IMR-90 (cell line): ENCODE data around the gene FLT4. TPM values are rescaled to one million over a fixed set of nuclear protein-coding genes. Genes with fewer than 3 reads are reported as not detected.

Experiments
- ATAC-seq: fragments of 200-7000 bp; cut with Tn5 transposase; 2 replicates; pipeline ENCODE4 v1.9.1; 2020; ENCODE audit warnings: low read depth, mild to moderate bottlenecking, moderate library complexity
- BruUV-seq: library from RNA; stranded (reverse); fragments of 400-500 nt; replicated peaks from 2 replicates; lab custom pipeline; 2021; lab: Mats Ljungman, UMichigan
- CTCF ChIA-PET: fragments of 300-600 bp; formaldehyde crosslinking; extraction: SDS; loops from one replicate; lab custom pipeline; 2021; ENCODE audit warnings: antibody characterized with exemption; lab: Yijun Ruan, JAX
- POLR2A ChIA-PET: fragments of 300-600 bp; sonication (Branson Sonifier 250); formaldehyde crosslinking; loops from one replicate; lab custom pipeline; 2022; ENCODE audit warnings: antibody characterized with exemption; ENCODE audit not compliant: unreplicated experiment; lab: Charles Lee
- DNase-seq: peaks from one replicate; pipeline ENCODE4 v3.0.0; 2013
- H2AFZ ChIP-seq: replicated peaks from 2 replicates; pipeline ENCODE3; 2013; ENCODE audit warnings: low read length, mild to moderate bottlenecking; ENCODE audit not compliant: poor library complexity
- H2AK5ac ChIP-seq: 2 replicates; pipeline ENCODE4 v1.6.1; 2013; ENCODE audit warnings: low read depth, low read length, inconsistent platforms
- H2AK9ac ChIP-seq: replicated peaks from 2 replicates; pipeline ENCODE3; 2013; ENCODE audit warnings: mild to moderate bottlenecking, low read depth, low read length, moderate library complexity; ENCODE audit not compliant: poor library complexity
- H2BK120ac ChIP-seq: 2 replicates; pipeline ENCODE4 v1.6.1; 2013; ENCODE audit warnings: low read depth, low read length, inconsistent platforms
- H2BK15ac ChIP-seq: 3 replicates; pipeline ENCODE4 v1.6.1; 2013; ENCODE audit warnings: low read depth, low read length, inconsistent platforms
- H2BK20ac ChIP-seq: 2 replicates; pipeline ENCODE4 v1.6.1; 2013; ENCODE audit warnings: low read depth, mild to moderate bottlenecking, inconsistent platforms, low read length, moderate library complexity
- H2BK5ac ChIP-seq: 2 replicates; pipeline ENCODE4 v1.6.1; 2013; ENCODE audit warnings: mild to moderate bottlenecking, low read depth, low read length, inconsistent platforms; ENCODE audit not compliant: poor library complexity, severe bottlenecking
- H3K14ac ChIP-seq: replicated peaks from 2 replicates; pipeline ENCODE4 v1.6.1; 2013; ENCODE audit warnings: low read depth, low read length, inconsistent platforms
- H3K18ac ChIP-seq: 2 replicates; pipeline ENCODE4 v1.6.1; 2013; ENCODE audit warnings: low read depth, low read length, control low read depth
- H3K23ac ChIP-seq: 2 replicates; pipeline ENCODE4 v1.6.1; 2013; ENCODE audit warnings: low read depth, low read length, inconsistent platforms
- H3K27ac ChIP-seq: 2 replicates; pipeline ENCODE4 v1.5.1; 2013; ENCODE audit warnings: mild to moderate bottlenecking, control low read depth, low read length; ENCODE audit not compliant: insufficient read depth
- H3K27me3 ChIP-seq: 2 replicates; pipeline ENCODE4 v1.6.1; 2013; ENCODE audit warnings: low read length; ENCODE audit not compliant: control insufficient read depth, insufficient read depth
- H3K36me3 ChIP-seq: 2 replicates; pipeline ENCODE4 v1.6.1; 2013; ENCODE audit warnings: low read length, mixed read lengths; ENCODE audit not compliant: control insufficient read depth, insufficient read depth
- H3K4ac ChIP-seq: 2 replicates; pipeline ENCODE4 v1.6.1; 2013; ENCODE audit warnings: low read depth, low read length, inconsistent platforms
- H3K4me1 ChIP-seq: 2 replicates; pipeline ENCODE4 v1.6.1; 2013; ENCODE audit warnings: low read length, mixed read lengths; ENCODE audit not compliant: control insufficient read depth, insufficient read depth
- H3K4me2 ChIP-seq: 2 replicates; pipeline ENCODE4 v1.6.1; 2013; ENCODE audit warnings: low read depth, mild to moderate bottlenecking, control low read depth, low read length, moderate library complexity
- H3K4me3 ChIP-seq: 2 replicates; pipeline ENCODE4 v1.5.1; 2013; ENCODE audit warnings: low read depth, mild to moderate bottlenecking, control low read depth, low read length, moderate library complexity; ENCODE audit not compliant: insufficient read depth
- H3K56ac ChIP-seq: 2 replicates; pipeline ENCODE4 v1.6.1; 2013; ENCODE audit warnings: low read length, inconsistent platforms; ENCODE audit not compliant: insufficient read depth; ENCODE audit errors: extremely low read depth
- H3K79me1 ChIP-seq, 2 experiments: 2 replicates each; pipeline ENCODE4 v1.6.1; 2013; ENCODE audit warnings: low read length in 2 of 2, inconsistent platforms in 1 of 2, low read depth in 1 of 2
- H3K9ac ChIP-seq: 2 replicates; pipeline ENCODE4 v1.6.1; 2013; ENCODE audit warnings: low read depth, low read length, control low read depth
- H3K9me1 ChIP-seq: 2 replicates; pipeline ENCODE4 v1.6.1; 2013; ENCODE audit warnings: low read length, inconsistent platforms; ENCODE audit not compliant: insufficient read depth
- H3K9me3 ChIP-seq: 2 replicates; pipeline ENCODE4 v1.6.1; 2013; ENCODE audit warnings: low read length; ENCODE audit not compliant: control insufficient read depth, insufficient read depth
- H4K20me1 ChIP-seq: 2 replicates; pipeline ENCODE4 v1.6.1; 2013; ENCODE audit warnings: low read length, inconsistent platforms; ENCODE audit not compliant: insufficient read depth
- H4K5ac ChIP-seq: 2 replicates; pipeline ENCODE4 v1.6.1; 2013; ENCODE audit warnings: mild to moderate bottlenecking, low read depth, low read length, control low read depth
- H4K8ac ChIP-seq, 2 experiments: 2 replicates each; pipeline ENCODE4 v1.6.1; 2013; ENCODE audit warnings: low read depth in 2 of 2, low read length in 2 of 2, control low read depth in 1 of 2, inconsistent platforms in 1 of 2
- H4K91ac ChIP-seq: 2 replicates; pipeline ENCODE4 v1.6.1; 2013; ENCODE audit warnings: low read depth, low read length, inconsistent platforms; ENCODE audit not compliant: insufficient read depth
- BHLHE40 ChIP-seq: fragments of 150-350 bp; IDR thresholded peaks from 2 replicates; pipeline ENCODE4 v1.6.1; 2016; ENCODE audit warnings: mild to moderate bottlenecking, low read depth, low read length
- CEBPB ChIP-seq: IDR thresholded peaks from 2 replicates; pipeline ENCODE4 v1.6.1; 2012; ENCODE audit warnings: low read depth, low read length, improper control_type of control experiment
- CHD1 ChIP-seq: IDR thresholded peaks from 2 replicates; pipeline ENCODE4 v1.6.1; 2012; ENCODE audit warnings: low read depth, low read length, improper control_type of control experiment
- FOS ChIP-seq: fragments of 150-350 bp; IDR thresholded peaks from 2 replicates; pipeline ENCODE4 v1.6.1; 2016; ENCODE audit warnings: low read depth, low read length
- MAFK ChIP-seq: IDR thresholded peaks from 2 replicates; pipeline ENCODE4 v1.6.1; 2012; ENCODE audit warnings: low read depth, low read length, improper control_type of control experiment
- MAZ ChIP-seq: IDR thresholded peaks from 2 replicates; pipeline ENCODE4 v1.6.1; 2012; ENCODE audit warnings: low read depth, mild to moderate bottlenecking, low read length, improper control_type of control experiment, moderate library complexity, borderline replicate concordance
- MXI1 ChIP-seq: IDR thresholded peaks from 2 replicates; pipeline ENCODE4 v1.6.1; 2012; ENCODE audit warnings: low read depth, mild to moderate bottlenecking, low read length, moderate library complexity, borderline replicate concordance
- NFE2L2 ChIP-seq: fragments of 150-350 bp; IDR thresholded peaks from 2 replicates; pipeline ENCODE4 v1.6.1; 2016; ENCODE audit warnings: low read depth, mild to moderate bottlenecking, low read length
- POLR2A ChIP-seq: IDR thresholded peaks from 2 replicates; pipeline ENCODE4 v1.6.1; 2012; ENCODE audit warnings: mild to moderate bottlenecking, low read depth, low read length
- RAD21 ChIP-seq: IDR thresholded peaks from 2 replicates; pipeline ENCODE4 v1.6.1; 2012; ENCODE audit warnings: low read length, improper control_type of control experiment
- RCOR1 ChIP-seq: IDR thresholded peaks from 2 replicates; pipeline ENCODE4 v1.6.1; 2012; ENCODE audit warnings: mild to moderate bottlenecking, low read length, improper control_type of control experiment; ENCODE audit not compliant: insufficient replicate concordance
- RFX5 ChIP-seq: IDR thresholded peaks from 2 replicates; pipeline ENCODE4 v1.8.0; 2012; ENCODE audit warnings: low read depth, mild to moderate bottlenecking, low read length, moderate library complexity
- SMC3 ChIP-seq: fragments of 150-350 bp; IDR thresholded peaks from 2 replicates; pipeline ENCODE4 v1.6.1; 2016; ENCODE audit warnings: low read depth, mild to moderate bottlenecking, antibody characterized with exemption, low read length, moderate library complexity
- USF2 ChIP-seq: fragments of 150-350 bp; IDR thresholded peaks from 2 replicates; pipeline ENCODE4 v1.6.1; 2017; ENCODE audit warnings: mild to moderate bottlenecking, antibody characterized with exemption, low read length, low read depth
- WGBS, 2 experiments: methylation state at CpG; one replicate each; pipeline versions ENCODE4 v1.1.5 to v1.1.7; 2013; ENCODE audit warnings: missing lambda C conversion rate in 2 of 2; ENCODE audit not compliant: insufficient read length in 1 of 2; ENCODE audit errors: extremely low coverage in 2 of 2; 5-methylcytosine and 5-hydroxymethylcytosine counted together
- dilution Hi-C: fragments of 300-500 bp; cut with HindIII; formaldehyde crosslinking; loops from one replicate; pipeline ENCODE4 v1.14.3; 2018; ENCODE audit warnings: low sequenced_read_pairs; ENCODE audit not compliant: unreplicated experiment
- in situ Hi-C: fragments of 300-500 bp; cut with MboI; formaldehyde crosslinking; loops from 3 replicates; pipeline ENCODE4 v1.14.3; 2019; ENCODE audit warnings: low sequenced_read_pairs, inconsistent platforms, mixed read lengths
- intact Hi-C: fragments of 100-400 bp; cut with micrococcal nuclease; formaldehyde crosslinking; loops from 2 replicates; pipeline ENCODE4 v1.10.0; 2022
- polyA plus RNA-seq, 3 experiments: library from polyadenylated mRNA; depleted of rRNA; stranded (reverse); fragments of >200 nt; gene quantifications; 2 replicates each; pipeline ENCODE4 v1.2.3, GENCODE V29; 2012; ENCODE audit warnings: low replicate concordance in 1 of 3
- total RNA-seq: library from RNA; depleted of rRNA; stranded (reverse); fragments of >200 nt; gene quantifications from 2 replicates; pipeline ENCODE4 v1.2.3, GENCODE V29; 2012
- TF ChIP-seq, protein P1 (sequence below): conservative IDR thresholded peaks from 2 replicates; pipeline ENCODE4 v1.5.1; 2012; ENCODE audit warnings: mild to moderate bottlenecking, low read depth, low read length, improper control_type of control experiment
- TF ChIP-seq, protein P2 (sequence below): fragments of 150-350 bp; IDR thresholded peaks from 2 replicates; pipeline ENCODE4 v1.6.1; 2016; ENCODE audit warnings: low read depth, mild to moderate bottlenecking, low read length, moderate library complexity, borderline replicate concordance

Gene FLT4
- total and polyA plus RNA-seq, 2 of the 4 experiments (the other 2 are of a cell fraction), result under 0.01 to 0.07 TPM

- H4K20me1 ChIP-seq, result no peaks in the 10 kb centered on the region; the same call in 1 of the 2 replicates
- H3K56ac ChIP-seq, result no peak overlapping the region
- 60% methylated on average over 5 of the region's 15 CpGs; no CpG with 5 or more reads in 1 of the 2 experiments for WGBS, 2 experiments
- H3K36me3 ChIP-seq, result no peaks in the 10 kb centered on the region
- no peak overlapping the region for H3K14ac ChIP-seq
- no peak overlapping the region for H2AFZ ChIP-seq
- H2BK20ac ChIP-seq, result no peak overlapping the region
- no peak overlapping the region for H3K27ac ChIP-seq
- no peak overlapping the region for H4K91ac ChIP-seq
- ChIA-PET POLR2A (no interaction called here), CTCF (no interaction called here)
- intact Hi-C loops, result loop anchor here (10.0 kb wide), 1 partner anchor 398 kb away; the partner anchor contains the start of gene RASGEF1C
- H3K4me3 ChIP-seq, result no peak overlapping the region
- no peak overlapping the region for H4K5ac ChIP-seq
- H3K23ac ChIP-seq, result no peak overlapping the region
- DNase-seq, result no peak
- no peak overlapping the region for H4K8ac ChIP-seq
- H2BK15ac ChIP-seq, result no peak overlapping the region
- H3K27me3 ChIP-seq, result peaks cover 10% of the 10 kb centered on the region; the same call in 1 of the 2 replicates
- no peaks in the 10 kb centered on the region for H3K79me1 ChIP-seq
- no peak overlapping the region for H2AK9ac ChIP-seq
- H3K4me2 ChIP-seq, result no peak overlapping the region
- H3K9ac ChIP-seq, result no peak overlapping the region
- in situ Hi-C loops, result no loop called here
- H2BK5ac ChIP-seq, result no peak overlapping the region
- no peak overlapping the region for H3K4ac ChIP-seq
- H3K18ac ChIP-seq, result no peak overlapping the region
- dilution Hi-C loops, result no loop called here
- no peak overlapping the region for H2BK120ac ChIP-seq
- H3K9me1 ChIP-seq, result no peaks in the 10 kb centered on the region
- no peak for ATAC-seq
- TF ChIP-seq FOS (no peak), RFX5 (no peak), MAZ (no peak), RCOR1 (no peak), RAD21 (no peak), MXI1 (no peak), SMC3 (no peak), MAFK (no peak), CHD1 (no peak), NFE2L2 (no peak), CEBPB (no peak), USF2 (no peak), POLR2A (no peak), BHLHE40 (no peak)
- TF ChIP-seq, protein P1, sequence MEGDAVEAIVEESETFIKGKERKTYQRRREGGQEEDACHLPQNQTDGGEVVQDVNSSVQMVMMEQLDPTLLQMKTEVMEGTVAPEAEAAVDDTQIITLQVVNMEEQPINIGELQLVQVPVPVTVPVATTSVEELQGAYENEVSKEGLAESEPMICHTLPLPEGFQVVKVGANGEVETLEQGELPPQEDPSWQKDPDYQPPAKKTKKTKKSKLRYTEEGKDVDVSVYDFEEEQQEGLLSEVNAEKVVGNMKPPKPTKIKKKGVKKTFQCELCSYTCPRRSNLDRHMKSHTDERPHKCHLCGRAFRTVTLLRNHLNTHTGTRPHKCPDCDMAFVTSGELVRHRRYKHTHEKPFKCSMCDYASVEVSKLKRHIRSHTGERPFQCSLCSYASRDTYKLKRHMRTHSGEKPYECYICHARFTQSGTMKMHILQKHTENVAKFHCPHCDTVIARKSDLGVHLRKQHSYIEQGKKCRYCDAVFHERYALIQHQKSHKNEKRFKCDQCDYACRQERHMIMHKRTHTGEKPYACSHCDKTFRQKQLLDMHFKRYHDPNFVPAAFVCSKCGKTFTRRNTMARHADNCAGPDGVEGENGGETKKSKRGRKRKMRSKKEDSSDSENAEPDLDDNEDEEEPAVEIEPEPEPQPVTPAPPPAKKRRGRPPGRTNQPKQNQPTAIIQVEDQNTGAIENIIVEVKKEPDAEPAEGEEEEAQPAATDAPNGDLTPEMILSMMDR, result no peak
- TF ChIP-seq, protein P2, sequence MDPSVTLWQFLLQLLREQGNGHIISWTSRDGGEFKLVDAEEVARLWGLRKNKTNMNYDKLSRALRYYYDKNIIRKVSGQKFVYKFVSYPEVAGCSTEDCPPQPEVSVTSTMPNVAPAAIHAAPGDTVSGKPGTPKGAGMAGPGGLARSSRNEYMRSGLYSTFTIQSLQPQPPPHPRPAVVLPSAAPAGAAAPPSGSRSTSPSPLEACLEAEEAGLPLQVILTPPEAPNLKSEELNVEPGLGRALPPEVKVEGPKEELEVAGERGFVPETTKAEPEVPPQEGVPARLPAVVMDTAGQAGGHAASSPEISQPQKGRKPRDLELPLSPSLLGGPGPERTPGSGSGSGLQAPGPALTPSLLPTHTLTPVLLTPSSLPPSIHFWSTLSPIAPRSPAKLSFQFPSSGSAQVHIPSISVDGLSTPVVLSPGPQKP, result no peak
- no TSS peak for BruUV-seq
- H3K9me3 ChIP-seq, result no peaks in the 10 kb centered on the region
- H2AK5ac ChIP-seq, result no peak overlapping the region
- H3K4me1 ChIP-seq, result no peaks in the 10 kb centered on the region
Observed at GRCh38 chr5:180602481-180603075, 46.8 kb downstream of the FLT4 start.
